Left ventricle myocardium inferior (tissue), 1 donor: Measurements from ENCODE around the gene P4HA1. TPM values are rescaled to one million over a fixed set of nuclear protein-coding genes. Genes with fewer than 3 reads are reported as not detected.

Source experiments
- DNase-seq: peaks from one replicate; pipeline ENCODE4 v3.0.0-alpha.2; 2020
- H3K27ac ChIP-seq: fragments of 200-600 bp; replicated peaks from 2 replicates; pipeline ENCODE4 v1.8.0; 2021
- H3K27me3 ChIP-seq: fragments of 200-600 bp; 2 replicates; pipeline ENCODE4 v1.8.0; 2021; ENCODE audit warnings: low read depth
- H3K36me3 ChIP-seq: fragments of 200-600 bp; 2 replicates; pipeline ENCODE4 v1.8.0; 2021
- H3K4me1 ChIP-seq: fragments of 200-600 bp; 2 replicates; pipeline ENCODE4 v1.8.0; 2021
- H3K4me3 ChIP-seq: fragments of 200-600 bp; 2 replicates; pipeline ENCODE4 v1.8.0; 2021; ENCODE audit warnings: mild to moderate bottlenecking, moderate library complexity
- H3K9me3 ChIP-seq: fragments of 200-600 bp; replicated peaks from 2 replicates; pipeline ENCODE4 v1.8.0; 2021
- intact Hi-C: fragments of 100-400 bp; cut with micrococcal nuclease; formaldehyde crosslinking; loops from one replicate; pipeline ENCODE4 v1.11.0; 2022
- total RNA-seq: library from RNA; stranded (reverse); fragmentation: NEBNext Ultra II Directional; extraction: Animal tissue kit (Norgen Biotek cat#: 25700); gene quantifications from one replicate; pipeline ENCODE4 v1.2.1, GENCODE V29; 2021
- TF ChIP-seq, protein P1 (sequence below): fragments of 200-600 bp; IDR thresholded peaks from 2 replicates; pipeline ENCODE4 v1.8.0; 2021; ENCODE audit warnings: antibody characterized with exemption, mild to moderate bottlenecking, borderline replicate concordance
- donor health status: DM: no; HTN: yes; CAD: no; lungs with severe emphysema.

The P4HA1 gene
- total RNA-seq, 1 donor from 2014 or later = 97.1 TPM

- intact Hi-C loops = no loop called here
- TF ChIP-seq, protein P1, sequence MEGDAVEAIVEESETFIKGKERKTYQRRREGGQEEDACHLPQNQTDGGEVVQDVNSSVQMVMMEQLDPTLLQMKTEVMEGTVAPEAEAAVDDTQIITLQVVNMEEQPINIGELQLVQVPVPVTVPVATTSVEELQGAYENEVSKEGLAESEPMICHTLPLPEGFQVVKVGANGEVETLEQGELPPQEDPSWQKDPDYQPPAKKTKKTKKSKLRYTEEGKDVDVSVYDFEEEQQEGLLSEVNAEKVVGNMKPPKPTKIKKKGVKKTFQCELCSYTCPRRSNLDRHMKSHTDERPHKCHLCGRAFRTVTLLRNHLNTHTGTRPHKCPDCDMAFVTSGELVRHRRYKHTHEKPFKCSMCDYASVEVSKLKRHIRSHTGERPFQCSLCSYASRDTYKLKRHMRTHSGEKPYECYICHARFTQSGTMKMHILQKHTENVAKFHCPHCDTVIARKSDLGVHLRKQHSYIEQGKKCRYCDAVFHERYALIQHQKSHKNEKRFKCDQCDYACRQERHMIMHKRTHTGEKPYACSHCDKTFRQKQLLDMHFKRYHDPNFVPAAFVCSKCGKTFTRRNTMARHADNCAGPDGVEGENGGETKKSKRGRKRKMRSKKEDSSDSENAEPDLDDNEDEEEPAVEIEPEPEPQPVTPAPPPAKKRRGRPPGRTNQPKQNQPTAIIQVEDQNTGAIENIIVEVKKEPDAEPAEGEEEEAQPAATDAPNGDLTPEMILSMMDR = no peak
Observed at GRCh38 chr10:73094986-73095480, 1.6 kb downstream of the P4HA1 start.

GRCh38 chr10:73093922-73094850 lies 2.5 kb downstream of the P4HA1 start:
- TF ChIP-seq, protein P1 = no peak
- Histone ChIP-seq H3K4me1 (peaks cover 80% of the 10 kb centered on the region), H3K36me3 (no peaks in the 10 kb centered on the region), H3K4me3 (peak overlapping the region; percentile 78), H3K27me3 (no peaks in the 10 kb centered on the region), H3K9me3 (no peaks in the 10 kb centered on the region), H3K27ac (peak overlapping the region; percentile 95)
- intact Hi-C loops = no loop called here
- no peak for DNase-seq

More at GRCh38 chr10:73094986-73095480, 1.6 kb downstream of the P4HA1 start:
- DNase-seq = no peak
- Histone ChIP-seq H3K9me3 (no peaks in the 10 kb centered on the region), H3K27me3 (no peaks in the 10 kb centered on the region), H3K4me3 (peak overlapping the region; percentile 78), H3K27ac (peak overlapping the region; percentile 95), H3K36me3 (no peaks in the 10 kb centered on the region), H3K4me1 (peaks cover 79% of the 10 kb centered on the region)

DNA sequence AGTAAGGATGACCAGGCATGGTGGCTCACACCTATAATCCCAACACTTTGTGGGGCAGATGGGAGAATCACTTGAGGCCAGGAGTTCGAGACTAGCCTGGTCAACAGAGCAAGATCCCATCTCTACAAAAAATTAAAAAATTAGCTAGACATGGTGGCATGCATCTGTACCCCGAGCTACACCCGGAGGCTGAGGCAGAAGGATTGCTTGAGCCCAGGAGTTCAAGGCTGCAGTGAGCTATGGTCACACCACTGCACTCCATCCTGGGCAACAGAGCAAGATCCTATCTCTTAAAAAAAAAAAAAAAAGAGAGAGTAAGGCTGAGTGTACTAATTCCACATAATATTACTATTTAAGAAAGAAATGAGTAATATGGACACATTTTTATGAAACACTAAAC lies 3.8 kb downstream of the P4HA1 start:
- TF ChIP-seq, protein P1 = no peak
- peaks cover 89% of the 10 kb centered on the region for H3K4me1 ChIP-seq
- peak overlapping the region; percentile 95 for H3K27ac ChIP-seq
- no peaks in the 10 kb centered on the region for H3K9me3 ChIP-seq
- peak overlapping the region; percentile 78 for H3K4me3 ChIP-seq
- H3K36me3 ChIP-seq = no peaks in the 10 kb centered on the region
- no peaks in the 10 kb centered on the region for H3K27me3 ChIP-seq
- no peak for DNase-seq
- intact Hi-C loops = no loop called here

DNA sequence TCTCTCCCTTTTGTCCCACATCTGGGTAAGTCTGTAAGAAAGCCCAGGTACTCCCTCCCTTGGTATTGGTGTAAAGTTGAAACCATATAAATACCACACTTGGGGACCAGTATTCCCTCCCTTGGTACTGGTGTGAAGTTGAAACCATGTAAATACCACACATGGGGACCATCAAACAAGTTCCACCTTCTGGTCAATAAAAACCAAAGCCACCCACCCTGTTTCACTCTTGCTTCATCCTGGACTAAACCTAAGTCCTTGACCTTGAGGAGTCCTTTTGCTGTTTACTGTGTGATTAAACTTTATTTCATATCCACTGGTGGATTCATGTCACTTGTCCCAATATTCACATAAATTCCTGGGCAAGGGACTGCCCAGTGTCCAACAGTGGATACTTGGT lies 8.4 kb downstream of the P4HA1 start:
- Histone ChIP-seq H3K27ac (peak overlapping the region; percentile 23), H3K9me3 (no peaks in the 10 kb centered on the region), H3K36me3 (no peaks in the 10 kb centered on the region), H3K4me3 (no peak overlapping the region), H3K27me3 (no peaks in the 10 kb centered on the region), H3K4me1 (peaks cover 76% of the 10 kb centered on the region)
- no peak for DNase-seq
- TF ChIP-seq, protein P1 = no peak
- intact Hi-C loops = no loop called here

GRCh38 chr10:73086816-73087215 lies 9.8 kb downstream of the P4HA1 start:
- Histone ChIP-seq H3K4me1 (peaks cover 74% of the 10 kb centered on the region), H3K9me3 (no peaks in the 10 kb centered on the region)

More at GRCh38 chr10:73086816-73087215, 9.8 kb downstream of the P4HA1 start:
- DNase-seq = no peak
- no peaks in the 10 kb centered on the region for H3K36me3 ChIP-seq
- no peak overlapping the region for H3K27ac ChIP-seq
- no peak overlapping the region for H3K4me3 ChIP-seq
- TF ChIP-seq, protein P1 = no peak
- no peaks in the 10 kb centered on the region for H3K27me3 ChIP-seq
- intact Hi-C loops = no loop called here
